ENCODE results near the gene AOX1.
"Not testable (repeated sequence)": the region's sequence is repeated elsewhere in the genome, so short reads cannot be mapped to it uniquely, and the experiment has no call there.

Gene AOX1

GRCh38 chr2:200602584-200602983 is 16.8 kb downstream of the AOX1 start:
- no peak for TF ChIP-seq CTCF (IDR thresholded peaks at IDR 0.05; ENCODE audit: low read depth, low read length)
- no peak overlapping the region for H3K4me3 ChIP-seq (ENCODE audit: low read depth, low read length)

- TF ChIP-seq CTCF (IDR thresholded peaks at IDR 0.05; ENCODE audit: low read depth, low read length), result no peak
- H3K4me3 ChIP-seq (ENCODE audit: low read depth, low read length), result peak overlapping the region; percentile 15; the same call in 1 of the 2 replicates
These were observed 18.2 kb downstream of the AOX1 start for GRCh38 chr2:200603972-200604371.

GRCh38 chr2:200604571-200605255 is 18.9 kb downstream of the AOX1 start:
- TF ChIP-seq CTCF (IDR thresholded peaks at IDR 0.05; ENCODE audit: low read depth, low read length), result no peak

GRCh38 chr2:200608341-200609027 is 22.7 kb downstream of the AOX1 start:
- no peak overlapping the region for H3K4me3 ChIP-seq (ENCODE audit: low read depth, low read length)
- no peak for TF ChIP-seq CTCF (IDR thresholded peaks at IDR 0.05; ENCODE audit: low read depth, low read length)

More at GRCh38 chr2:200604571-200605255, 18.9 kb downstream of the AOX1 start:
- no peak overlapping the region for H3K4me3 ChIP-seq (ENCODE audit: low read depth, low read length)

GRCh38 chr2:200609028-200609614 is 23.3 kb downstream of the AOX1 start:
- peak overlapping the region; percentile 46 for H3K4me3 ChIP-seq (ENCODE audit: low read depth, low read length)
- TF ChIP-seq CTCF (IDR thresholded peaks at IDR 0.05; ENCODE audit: low read depth, low read length), result no peak

- H3K4me3 ChIP-seq (ENCODE audit: low read depth, low read length), result not testable (repeated sequence)
These were observed 24.4 kb downstream of the AOX1 start for GRCh38 chr2:200610217-200610616.

- TF ChIP-seq CTCF (IDR thresholded peaks at IDR 0.05; ENCODE audit: low read depth, low read length), result no peak
- H3K4me3 ChIP-seq (ENCODE audit: low read depth, low read length), result no peak overlapping the region
These were observed 27.9 kb downstream of the AOX1 start for GRCh38 chr2:200613692-200614091.
